Osteocyte (in vitro differentiated cells): Measurements from ENCODE around the gene PROC. TPM values are rescaled to one million over a fixed set of nuclear protein-coding genes. Genes with fewer than 3 reads are reported as not detected.

Experiments
- DNase-seq: peaks from one replicate; pipeline ENCODE4 v3.0.0; 2021; ENCODE audit warnings: mixed read lengths; ENCODE audit not compliant: unreplicated experiment; ENCODE audit errors: extremely low spot score
- H3K27ac Mint-ChIP-seq: one replicate; pipeline ENCODE4 v1.8.0; 2021; ENCODE audit warnings: mild to moderate bottlenecking, mixed read lengths; ENCODE audit not compliant: unreplicated experiment
- H3K27me3 Mint-ChIP-seq: one replicate; pipeline ENCODE4 v1.8.0; 2021; ENCODE audit warnings: mixed read lengths; ENCODE audit not compliant: unreplicated experiment
- H3K36me3 Mint-ChIP-seq: one replicate; pipeline ENCODE4 v1.8.0; 2021; ENCODE audit warnings: mixed read lengths; ENCODE audit not compliant: unreplicated experiment
- H3K4me1 Mint-ChIP-seq: one replicate; pipeline ENCODE4 v1.8.0; 2021; ENCODE audit warnings: mixed read lengths; ENCODE audit not compliant: unreplicated experiment
- H3K4me3 Mint-ChIP-seq: one replicate; pipeline ENCODE4 v1.8.0; 2021; ENCODE audit warnings: mild to moderate bottlenecking, moderate library complexity, mixed read lengths; ENCODE audit not compliant: unreplicated experiment
- H3K9me3 Mint-ChIP-seq: one replicate; pipeline ENCODE4 v1.8.0; 2021; ENCODE audit warnings: mixed read lengths; ENCODE audit not compliant: unreplicated experiment
- CTCF ChIP-seq: fragments of 200-600 bp; sonication (generic); IDR thresholded peaks from 2 replicates; pipeline ENCODE4 v1.5.0; 2021; ENCODE audit warnings: antibody characterized with exemption, mild to moderate bottlenecking, moderate library complexity
- total RNA-seq: library from RNA; stranded (reverse); gene quantifications from 2 replicates; pipeline ENCODE4 v1.2.1, GENCODE V29; 2021

PROC gene
- total RNA-seq, 1 donor from 2014 or later: 1.6 TPM

- no peak for DNase-seq
- H3K27ac Mint-ChIP-seq: no peak overlapping the region
These were observed 41.0 kb upstream of the PROC start for GRCh38 chr2:127377262-127377661.

GRCh38 chr2:127378720-127379119 lies 39.5 kb upstream of the PROC start:
- peaks cover 12% of the 10 kb centered on the region for H3K36me3 Mint-ChIP-seq
- peaks cover 7% of the 10 kb centered on the region for H3K9me3 Mint-ChIP-seq
- H3K4me3 Mint-ChIP-seq: no peak overlapping the region
- TF ChIP-seq CTCF: no peak
- H3K27me3 Mint-ChIP-seq: no peaks in the 10 kb centered on the region
- no peak overlapping the region for H3K27ac Mint-ChIP-seq
- peaks cover 19% of the 10 kb centered on the region for H3K4me1 Mint-ChIP-seq
- no peak for DNase-seq

More at GRCh38 chr2:127377262-127377661, 41.0 kb upstream of the PROC start:
- Mint-ChIP-seq H3K36me3 (peaks cover 19% of the 10 kb centered on the region), H3K27me3 (no peaks in the 10 kb centered on the region), H3K4me3 (no peak overlapping the region), H3K4me1 (peaks cover 13% of the 10 kb centered on the region), H3K9me3 (peaks cover 19% of the 10 kb centered on the region)
- no peak for TF ChIP-seq CTCF

GRCh38 chr2:127379712-127380355 lies 38.4 kb upstream of the PROC start:
- Mint-ChIP-seq H3K4me1 (peaks cover 26% of the 10 kb centered on the region), H3K36me3 (peaks cover 4% of the 10 kb centered on the region), H3K27ac (no peak overlapping the region), H3K27me3 (no peaks in the 10 kb centered on the region), H3K9me3 (no peaks in the 10 kb centered on the region), H3K4me3 (no peak overlapping the region)
- DNase-seq: no peak
- no peak for TF ChIP-seq CTCF

GRCh38 chr2:127381762-127382161 lies 36.5 kb upstream of the PROC start:
- no peak for DNase-seq
- H3K4me3 Mint-ChIP-seq: no peak overlapping the region
- peaks cover 2% of the 10 kb centered on the region for H3K36me3 Mint-ChIP-seq
- TF ChIP-seq CTCF: no peak
- H3K27ac Mint-ChIP-seq: no peak overlapping the region
- no peaks in the 10 kb centered on the region for H3K9me3 Mint-ChIP-seq
- H3K4me1 Mint-ChIP-seq: peaks cover 43% of the 10 kb centered on the region
- H3K27me3 Mint-ChIP-seq: no peaks in the 10 kb centered on the region

- H3K27ac Mint-ChIP-seq: no peak overlapping the region
- H3K9me3 Mint-ChIP-seq: no peaks in the 10 kb centered on the region
- no peaks in the 10 kb centered on the region for H3K27me3 Mint-ChIP-seq
- peaks cover 2% of the 10 kb centered on the region for H3K36me3 Mint-ChIP-seq
- TF ChIP-seq CTCF: no peak
- DNase-seq: no peak
- peaks cover 42% of the 10 kb centered on the region for H3K4me1 Mint-ChIP-seq
- no peak overlapping the region for H3K4me3 Mint-ChIP-seq
These were observed 35.4 kb upstream of the PROC start for GRCh38 chr2:127382831-127383230.
